HG03064 (cell line): ENCODE measurements around the gene CSNK2B.
A peak's percentile ranks its signal among the peaks of the same experiment; 100 is the strongest.
"Not testable (repeated sequence)": the region's sequence is repeated elsewhere in the genome, so short reads cannot be mapped to it uniquely, and the experiment has no call there.

Experiments used
- ATAC-seq: cut with Tn5 transposase; IDR thresholded peaks from one replicate; pipeline ENCODE4 v1.9.1; 2021; ENCODE audit warnings: low read depth; ENCODE audit not compliant: unreplicated experiment

The CSNK2B gene

DNA sequence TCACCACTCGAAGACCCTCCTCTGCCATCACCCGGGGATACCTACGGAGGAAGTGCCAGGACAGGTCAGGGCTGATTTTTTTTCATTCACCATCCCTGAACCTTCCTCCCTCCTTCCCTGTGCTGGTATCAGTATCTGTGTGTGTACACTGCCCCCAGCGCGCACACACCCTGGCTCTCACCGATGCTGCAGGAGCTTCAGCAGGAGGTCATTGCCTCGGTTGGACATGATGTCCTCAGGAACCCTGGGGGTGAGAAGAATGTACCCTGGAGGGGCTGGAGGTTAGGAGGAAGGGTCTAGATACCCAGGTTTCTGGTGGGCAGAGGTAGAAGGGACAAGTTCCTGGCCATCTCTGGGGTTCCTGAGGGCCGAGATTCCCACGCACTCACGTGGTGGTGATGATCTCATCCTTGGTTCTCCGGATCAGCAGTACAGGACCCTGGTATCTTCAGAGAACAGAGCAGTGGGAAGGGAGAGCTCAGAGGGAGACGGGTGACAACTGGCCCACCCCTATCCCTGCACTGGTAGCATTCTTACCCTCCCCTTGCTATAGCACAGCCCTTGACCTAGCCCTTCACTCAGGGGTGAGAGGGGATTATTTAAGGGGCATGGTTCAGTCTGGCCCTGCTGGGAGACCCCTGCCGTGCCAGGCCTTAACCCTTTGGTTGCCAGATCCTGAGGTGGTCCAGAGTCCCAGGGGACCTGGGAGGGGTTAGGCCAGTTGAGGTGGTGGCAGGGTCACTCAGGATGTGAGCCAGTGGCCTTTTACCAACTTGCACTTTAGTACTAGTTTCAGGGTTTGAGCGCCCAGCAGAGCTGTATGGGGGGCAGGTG, 22.2 kb downstream of the CSNK2B start:
- ATAC-seq = no peak

DNA sequence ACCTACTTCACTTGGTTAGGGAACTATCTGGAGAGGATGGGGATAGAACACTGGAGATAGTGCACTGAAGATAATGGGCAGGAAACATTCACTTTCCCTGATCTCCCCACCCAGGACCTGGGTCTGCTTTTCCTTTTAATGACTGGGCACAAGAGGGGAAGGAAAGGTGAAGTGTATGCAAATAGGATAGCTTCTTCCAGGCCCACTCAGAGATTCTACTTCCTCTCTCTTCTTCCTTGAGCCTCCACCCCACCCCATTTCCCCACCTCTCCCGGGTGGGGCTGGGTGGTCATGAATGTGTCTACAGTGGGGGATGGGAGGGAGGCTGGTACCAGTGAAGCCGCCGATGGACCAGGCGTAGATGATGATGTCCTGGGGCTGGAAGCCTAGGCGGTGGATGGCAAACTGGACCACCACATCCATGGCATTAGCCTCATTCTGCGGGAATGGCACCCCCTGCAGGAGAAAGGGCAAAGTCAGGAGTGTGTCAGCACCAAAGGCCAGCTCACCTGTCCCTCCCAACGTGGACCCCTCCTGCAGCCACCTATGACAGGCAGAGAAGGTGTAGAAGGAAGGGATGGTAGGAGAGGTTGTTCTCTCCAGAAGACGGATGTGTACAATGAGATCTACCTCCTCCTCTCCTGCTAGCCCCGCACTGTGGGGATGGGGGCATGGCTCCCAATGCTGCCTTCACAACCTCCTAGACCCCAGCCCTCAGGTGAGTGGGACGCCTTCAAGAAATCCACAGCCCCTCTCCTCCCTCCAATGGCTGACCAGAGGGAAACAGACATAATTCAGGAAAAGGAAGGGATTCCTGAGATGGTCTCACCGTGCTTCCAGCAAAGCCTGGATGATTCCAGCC, 23.6 kb downstream of the CSNK2B start:
- no peak for ATAC-seq

DNA sequence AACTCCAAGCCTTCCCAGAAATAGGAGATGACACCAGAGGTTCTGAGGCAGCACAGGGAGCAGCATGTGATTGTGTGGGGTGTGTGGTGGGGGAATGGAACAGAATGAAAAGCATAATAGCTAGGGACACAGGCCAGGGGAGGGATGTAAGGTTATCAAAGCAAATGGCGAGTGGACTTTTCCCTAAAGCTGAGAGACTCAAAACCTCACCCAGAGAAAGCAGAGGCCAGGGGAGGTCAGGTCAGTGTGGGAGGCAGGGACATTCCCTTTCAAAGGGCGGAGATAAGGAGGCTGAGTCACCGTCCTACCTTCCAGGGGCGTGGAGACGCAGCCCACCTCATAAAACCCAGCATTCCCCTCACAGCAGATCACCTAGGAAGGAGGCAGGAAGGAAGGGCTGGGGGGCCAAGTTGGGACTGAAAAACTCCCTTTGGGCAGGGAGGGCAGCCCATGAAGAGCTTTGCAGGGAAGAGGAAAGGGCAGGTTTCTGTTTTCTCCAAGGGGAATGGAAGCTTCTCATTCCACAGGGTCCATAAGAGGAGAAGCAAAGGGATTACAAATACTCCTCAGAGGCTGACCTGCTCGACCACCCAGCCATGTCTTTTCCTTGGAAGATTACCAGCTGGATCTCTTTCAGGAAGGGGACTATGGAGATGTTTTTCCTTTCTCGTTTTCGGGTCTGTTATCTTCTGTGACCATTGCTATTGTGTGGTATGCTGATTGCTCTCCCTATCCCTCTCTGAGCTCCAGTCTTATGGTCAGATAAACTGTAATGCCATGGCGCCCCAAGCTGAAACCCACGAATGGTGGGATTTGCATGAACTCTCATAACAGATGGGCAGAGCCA, 24.6 kb downstream of the CSNK2B start:
- ATAC-seq = no peak

DNA sequence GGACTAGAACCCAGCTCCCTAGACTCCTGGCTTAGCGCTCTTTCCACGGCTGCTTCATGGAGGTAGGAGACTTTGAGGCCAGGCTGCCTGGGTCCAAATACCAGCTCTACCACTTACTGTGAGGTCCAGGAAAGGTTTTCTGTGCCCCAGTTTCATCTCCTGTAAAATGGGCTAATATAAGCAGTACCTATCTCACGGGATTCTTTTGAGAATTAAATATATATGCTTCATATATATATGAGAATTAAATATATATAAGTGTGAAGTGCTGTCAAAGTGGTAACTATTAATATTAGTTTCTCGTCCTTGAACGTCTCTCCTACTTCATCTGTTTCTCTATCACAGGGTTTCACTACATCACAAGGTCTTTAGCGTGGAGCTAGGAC, 25.2 kb downstream of the CSNK2B start:
- ATAC-seq = no peak

DNA sequence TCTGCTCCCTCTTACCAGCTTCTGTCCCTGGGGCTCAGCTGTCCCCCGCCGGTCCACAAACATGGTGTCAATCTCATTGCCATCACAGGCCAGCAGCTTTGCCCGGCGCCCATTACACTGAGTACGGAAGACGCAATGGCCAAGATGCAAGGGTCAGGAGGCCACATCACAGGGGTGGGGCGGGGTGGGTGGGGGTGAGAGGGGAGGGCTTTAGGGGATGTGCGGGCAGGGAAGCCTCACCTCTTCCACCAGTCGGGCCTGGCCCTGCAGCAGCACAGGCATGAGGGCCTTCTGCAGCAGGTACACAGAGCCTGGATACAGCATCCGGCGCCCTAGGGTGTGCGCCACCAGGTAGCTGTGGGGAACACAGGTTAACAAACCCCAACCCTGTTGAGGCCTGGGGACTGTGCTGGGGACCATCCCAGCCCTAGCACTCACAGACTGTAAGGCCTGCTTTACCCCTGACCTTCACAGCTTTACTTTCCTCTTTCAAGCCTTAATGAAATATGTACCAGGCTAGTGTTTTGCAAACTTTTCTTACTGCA, 25.8 kb downstream of the CSNK2B start:
- no peak for ATAC-seq

DNA sequence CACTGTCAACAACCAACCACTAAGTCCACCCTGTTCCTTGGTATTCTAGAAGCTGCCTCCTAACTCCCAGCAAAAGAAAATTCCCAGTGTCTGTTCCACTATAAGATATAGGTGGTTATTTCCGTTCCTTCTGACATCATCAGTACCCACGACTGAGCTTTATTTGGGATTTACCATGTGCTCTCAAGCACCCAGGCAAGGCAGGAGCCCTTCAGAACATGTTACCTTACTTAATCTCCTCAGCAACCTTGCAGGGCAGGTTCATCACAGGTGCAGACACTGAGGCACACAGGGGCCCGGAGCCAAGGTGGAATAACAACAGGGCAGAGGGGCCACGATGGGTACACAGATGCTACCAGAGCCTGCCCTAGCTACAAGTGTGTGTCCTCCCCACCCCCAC, 26.5 kb downstream of the CSNK2B start:
- ATAC-seq = no peak

DNA sequence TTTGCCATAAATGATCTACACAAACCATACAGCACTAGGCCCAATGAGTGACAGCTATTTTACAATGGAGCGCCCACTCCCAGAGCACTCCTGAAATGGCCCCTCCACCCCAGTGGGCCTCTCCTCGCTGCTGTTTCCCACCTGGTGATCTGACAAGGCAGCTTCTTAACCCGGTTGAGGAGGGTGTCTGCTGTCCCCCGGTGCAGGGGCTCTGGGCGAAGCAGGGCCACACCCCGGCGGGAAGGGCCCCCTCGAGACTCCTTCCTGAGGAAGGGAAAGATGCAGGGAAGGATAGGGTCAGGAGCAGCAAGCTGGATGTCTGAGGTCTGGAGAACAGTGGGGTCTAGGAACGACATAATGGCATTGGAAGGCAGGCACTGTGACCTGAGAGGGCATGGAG, 27.0 kb downstream of the CSNK2B start:
- ATAC-seq = no peak

DNA sequence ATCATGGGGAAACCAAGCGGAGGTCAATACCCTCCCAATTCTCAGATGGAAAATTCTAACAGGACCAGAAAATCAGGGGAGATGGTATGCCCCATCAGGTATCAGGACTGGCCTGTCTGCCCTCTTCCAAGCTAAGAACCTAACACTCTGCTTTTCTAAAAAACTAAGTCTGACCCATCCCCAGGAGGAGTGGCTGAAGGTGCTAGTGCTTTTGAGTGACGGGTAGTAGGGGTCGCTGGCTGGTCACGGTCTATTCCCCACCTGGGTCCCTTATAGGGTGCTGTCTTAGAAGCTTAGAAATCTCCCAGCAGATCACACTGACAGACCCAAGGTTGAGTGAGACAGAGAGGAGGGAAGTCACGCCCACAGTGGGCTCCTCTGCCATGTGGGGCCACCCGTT, 27.7 kb downstream of the CSNK2B start:
- ATAC-seq = no peak

DNA sequence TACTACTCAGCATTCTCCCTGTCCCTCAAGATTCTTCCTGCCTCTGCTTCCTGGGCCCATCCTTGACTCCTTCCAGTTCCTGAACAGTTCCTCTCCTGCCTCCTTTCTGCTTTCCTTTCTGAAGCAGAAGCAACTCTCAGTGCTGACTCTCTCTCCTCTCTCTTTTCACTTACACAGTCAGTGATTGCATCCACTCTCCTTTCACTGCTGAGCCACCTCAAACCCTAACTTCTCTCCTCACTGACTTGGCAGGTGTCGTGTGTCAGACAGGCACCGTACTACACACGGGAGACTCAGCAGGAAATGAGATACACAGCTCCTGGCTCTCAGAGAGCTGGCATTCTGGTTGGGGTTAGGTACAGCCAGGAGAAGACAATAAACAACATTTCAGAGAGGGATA, 31.7 kb downstream of the CSNK2B start:
- ATAC-seq = no peak

DNA sequence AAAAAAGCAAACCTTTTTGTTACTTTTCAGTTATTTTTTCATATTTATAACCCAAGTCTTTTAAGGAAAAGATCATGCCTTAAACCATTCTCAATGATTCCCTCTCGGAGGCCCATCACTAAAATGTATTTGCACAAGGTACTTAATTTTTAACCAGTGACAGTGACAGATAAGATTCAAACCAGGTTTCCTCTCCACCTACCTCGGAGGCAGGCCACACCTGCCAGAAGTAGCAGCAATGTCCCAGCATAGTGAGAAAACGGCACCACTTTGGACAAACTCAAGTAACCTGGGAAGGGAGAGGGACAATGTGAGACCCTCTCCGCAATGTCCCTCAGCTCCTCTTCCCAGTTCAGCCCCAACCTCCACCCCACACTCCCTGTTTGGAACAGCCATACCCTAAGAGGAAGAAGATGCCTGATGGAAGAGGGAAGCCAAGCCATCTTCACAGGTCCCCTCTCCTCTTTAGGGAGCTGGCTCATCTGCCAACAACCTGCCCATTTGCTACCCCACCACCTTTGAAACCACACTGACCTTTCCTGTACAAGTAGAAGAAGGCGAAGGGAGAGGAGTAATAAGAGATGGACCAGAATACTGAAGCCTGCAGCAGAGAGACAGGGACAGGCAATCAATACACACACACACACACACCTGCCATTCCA, 35.0 kb downstream of the CSNK2B start:
- no peak for ATAC-seq

DNA sequence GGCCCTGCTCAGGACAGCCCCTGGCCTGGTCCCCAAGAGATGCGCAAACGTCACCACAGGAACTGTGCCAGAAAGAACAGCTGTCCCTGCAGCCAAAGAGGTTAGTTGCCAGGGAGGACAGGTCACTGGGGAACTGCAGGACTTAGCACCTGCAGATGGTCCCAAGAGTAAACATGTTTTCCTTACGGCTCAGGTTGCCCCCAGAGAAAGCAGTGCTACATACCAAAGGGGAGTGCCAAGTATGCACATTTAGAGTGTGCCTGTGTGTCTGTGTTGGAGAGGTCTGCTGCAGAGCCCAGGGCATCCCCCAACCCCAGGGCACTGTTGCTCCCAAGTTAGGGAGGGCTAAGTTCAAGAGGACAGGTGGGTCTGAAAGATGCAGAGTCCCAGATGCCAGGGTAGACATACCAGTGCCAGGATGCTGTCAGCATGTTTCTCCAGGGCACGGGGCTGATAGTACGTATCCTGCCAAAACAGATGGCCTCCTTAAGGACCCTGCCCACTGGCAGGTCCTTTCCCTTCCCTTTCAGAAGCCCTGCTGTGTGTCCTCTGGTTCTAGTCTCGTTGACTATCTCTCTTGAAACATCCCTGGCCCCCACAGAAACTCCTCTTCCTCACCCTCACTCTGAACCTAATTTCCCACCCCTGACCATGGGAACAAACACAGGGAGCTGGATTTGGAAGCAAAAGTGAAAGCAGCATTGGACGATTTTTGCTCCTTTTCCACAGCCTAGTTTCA, 36.0 kb downstream of the CSNK2B start:
- no peak for ATAC-seq

DNA sequence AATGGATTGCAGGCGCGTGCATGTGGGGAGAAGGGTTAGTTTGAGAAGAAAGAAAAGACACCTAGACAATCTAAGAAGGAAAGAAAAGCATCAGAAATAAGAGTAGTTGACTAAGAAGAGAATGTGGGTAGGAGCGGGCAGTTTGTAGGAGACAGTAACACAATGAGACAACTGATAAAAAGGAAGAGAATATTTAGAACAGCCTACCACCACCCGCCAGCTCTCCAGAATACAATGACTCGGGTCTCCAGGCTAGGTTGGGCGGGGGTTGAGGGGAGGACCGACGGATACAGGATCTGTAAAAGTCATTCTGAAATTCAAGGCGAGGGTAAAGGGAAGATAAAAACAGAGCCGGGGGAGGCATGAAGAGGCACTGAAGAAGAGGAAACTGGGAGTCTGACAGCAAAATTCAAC, 36.5 kb downstream of the CSNK2B start:
- ATAC-seq = no peak

DNA sequence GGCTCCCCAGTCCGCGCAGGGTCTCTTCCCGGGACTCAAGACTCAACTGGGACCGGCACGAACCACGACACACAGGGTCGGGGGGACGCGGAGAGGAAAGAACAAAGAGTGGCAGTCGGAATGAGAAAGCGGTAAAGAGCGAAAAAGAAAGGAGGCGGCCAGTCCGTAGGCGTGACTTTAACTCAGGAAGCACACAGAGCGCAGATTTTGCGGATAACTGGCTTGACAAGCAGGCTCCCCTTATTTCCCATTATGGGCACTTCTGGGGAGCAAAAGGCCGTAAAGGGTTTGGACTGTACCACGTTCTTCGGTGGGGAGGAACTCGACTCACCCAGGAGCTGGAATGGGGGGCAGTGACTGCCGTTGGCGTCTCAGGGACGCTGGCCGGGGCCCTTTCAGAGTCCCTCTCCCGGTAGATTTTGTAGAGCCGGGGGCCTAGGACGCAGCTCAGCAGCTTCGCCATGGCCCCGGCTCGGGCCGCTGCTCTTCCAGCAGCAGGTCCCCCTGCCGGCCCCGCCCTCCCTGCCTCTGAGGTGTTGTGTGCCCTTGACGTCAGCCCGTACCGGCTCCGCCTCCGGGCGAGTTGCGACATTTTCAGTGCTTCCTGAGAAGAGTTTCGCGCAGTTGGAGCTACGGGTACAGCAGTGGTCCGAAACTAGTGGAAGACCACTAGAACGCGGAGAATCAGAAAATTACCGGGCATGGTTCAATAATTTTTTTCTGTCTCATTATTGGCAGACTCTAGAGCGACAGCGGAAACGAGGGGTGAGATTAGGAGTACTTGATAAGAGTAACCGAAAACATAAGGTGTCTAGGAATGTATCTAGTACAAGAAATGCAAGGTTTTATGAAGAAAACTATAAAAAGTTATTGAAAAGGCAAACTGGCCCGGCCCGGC, 37.2 kb downstream of the CSNK2B start, which contains the start of gene ABHD16A:
Gene ABHD16A (minus strand): TSS at position 506 of the 898 bp plus-strand sequence. CDS start 43 bp downstream, at position 463.
- peak; percentile 80 for ATAC-seq

DNA sequence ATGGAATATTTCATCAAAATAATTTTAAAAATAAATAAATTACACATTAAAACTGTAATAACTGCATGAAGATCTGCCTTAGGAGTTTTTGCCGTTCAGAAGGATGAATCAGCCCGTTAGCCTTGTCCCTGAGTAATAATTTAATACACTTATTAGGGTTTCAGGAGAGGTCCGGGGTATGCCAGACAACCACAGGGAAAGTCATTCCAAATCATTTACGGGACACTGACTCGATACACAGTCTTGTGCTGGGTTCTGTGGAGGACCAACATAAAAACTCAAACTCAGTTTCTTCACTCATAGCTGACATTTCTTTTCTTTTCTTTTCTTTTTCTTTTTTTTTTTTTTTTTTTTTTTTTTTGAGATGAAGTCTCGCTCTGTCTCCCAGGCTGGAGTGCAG, 40.1 kb downstream of the CSNK2B start:
- no peak for ATAC-seq

DNA sequence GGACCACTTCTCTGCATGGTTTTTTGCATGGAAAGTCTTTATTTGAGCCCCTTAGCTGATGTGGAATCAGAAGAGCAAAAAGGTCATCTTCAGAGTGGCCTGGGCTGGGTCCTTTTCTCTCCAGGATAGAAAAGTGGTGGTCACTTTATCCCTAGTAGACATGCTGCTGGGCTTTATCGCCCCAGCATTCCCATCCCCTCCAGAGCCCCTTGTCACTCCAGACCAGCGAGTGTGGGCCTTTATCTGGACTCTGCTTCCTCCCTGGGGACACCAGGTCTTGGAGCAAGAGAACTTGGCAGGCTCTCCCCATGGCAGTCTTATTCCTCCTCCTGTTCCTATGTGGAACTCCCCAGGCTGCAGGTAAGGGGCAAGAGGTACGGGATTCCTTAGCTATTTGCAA, 40.7 kb downstream of the CSNK2B start, which contains the start of gene LY6G6F:
Gene LY6G6F (plus strand): TSS at position 268 of the 400 bp plus-strand sequence. CDS start 41 bp downstream, at position 309.
- no peak for ATAC-seq

DNA sequence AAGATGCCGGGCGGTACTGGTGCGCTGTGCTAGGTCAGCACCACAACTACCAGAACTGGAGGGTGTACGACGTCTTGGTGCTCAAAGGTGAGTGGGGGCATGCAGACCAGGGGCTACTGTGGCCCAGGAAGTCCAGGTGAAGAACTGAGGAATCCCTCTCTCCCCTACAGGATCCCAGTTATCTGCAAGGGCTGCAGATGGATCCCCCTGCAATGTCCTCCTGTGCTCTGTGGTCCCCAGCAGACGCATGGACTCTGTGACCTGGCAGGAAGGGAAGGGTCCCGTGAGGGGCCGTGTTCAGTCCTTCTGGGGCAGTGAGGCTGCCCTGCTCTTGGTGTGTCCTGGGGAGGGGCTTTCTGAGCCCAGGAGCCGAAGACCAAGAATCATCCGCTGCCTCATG, 41.8 kb downstream of the CSNK2B start:
- no peak for ATAC-seq

DNA sequence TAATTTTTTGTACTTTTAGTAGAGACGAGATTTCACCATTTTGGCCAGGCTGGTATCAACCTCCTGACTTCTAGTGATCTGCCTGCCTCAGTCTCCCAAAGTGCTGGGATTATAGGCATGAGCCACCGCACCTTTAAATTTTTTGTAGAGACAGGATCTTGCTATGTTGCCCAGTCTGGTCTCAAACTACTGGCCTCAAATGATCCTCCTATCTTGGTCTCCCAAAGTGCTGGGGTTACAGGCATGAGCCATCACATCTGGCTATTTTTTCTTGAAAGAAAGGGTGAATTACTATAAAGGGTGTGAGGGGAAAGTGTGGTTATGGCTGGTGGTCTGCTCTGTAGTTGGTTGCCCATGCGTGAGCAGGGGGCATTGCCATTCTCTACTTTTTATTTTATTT, 42.3 kb downstream of the CSNK2B start:
- ATAC-seq = no peak

DNA sequence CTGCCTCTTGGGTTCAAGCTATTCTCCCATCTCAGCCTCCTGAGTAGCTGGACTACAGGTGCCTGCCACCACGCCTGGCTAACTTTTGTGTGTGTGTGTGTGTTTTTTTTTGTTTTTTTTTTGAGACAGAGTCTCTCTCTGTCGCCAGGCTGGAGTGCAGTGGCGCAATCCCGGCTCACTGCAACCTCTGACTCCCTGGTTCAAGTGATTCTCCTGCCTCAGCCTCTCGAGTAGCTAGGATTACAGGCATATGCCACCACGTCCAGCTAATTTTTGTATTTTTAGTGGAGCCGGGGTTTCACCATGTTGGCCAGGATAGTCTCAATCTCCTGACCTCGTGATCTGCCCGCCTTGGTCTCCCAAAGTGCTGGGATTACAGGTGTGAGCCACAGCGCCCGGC, 43.3 kb downstream of the CSNK2B start:
- not testable (repeated sequence) for ATAC-seq
